Measurements from ENCODE around the gene NOL3. TPM values are rescaled to one million over a fixed set of nuclear protein-coding genes. Genes with fewer than 3 reads are reported as not detected.

Gene NOL3
- polyA plus RNA-seq, 1 of the 3 experiments (the other 2 are of a cell fraction): 34.1 TPM

- Histone ChIP-seq H3K9me2 (no peaks in the 10 kb centered on the region), H3K27ac (ENCODE audit: low read depth in 2 of 2, low read length in 1 of 2) (no peak overlapping the region), H3K9me3 (no peaks in the 10 kb centered on the region), H3K79me2 (ENCODE audit: insufficient read depth) (no peaks in the 10 kb centered on the region), H3K27me3 (ENCODE audit: insufficient read depth) (no peaks in the 10 kb centered on the region), H3K36me3 (replicated peaks in 1 of 2; ENCODE audit: control insufficient read depth in 1 of 2, insufficient read depth in 2 of 2, low read length in 1 of 2) (peaks cover 0 to 5% of the 10 kb centered on the region in 2 experiments), H2AFZ (ENCODE audit: low read depth) (no peak overlapping the region), H3K4me2 (no peak overlapping the region), H3K9ac (no peak overlapping the region), H3K4me1 (ENCODE audit: control insufficient read depth in 1 of 2, insufficient read depth in 2 of 2, low read depth in 1 of 2, low read length in 1 of 2) (peaks cover 0 to 10% of the 10 kb centered on the region in 2 experiments; a peak in 1 of 4 replicates), H3F3A (replicated peaks; ENCODE audit: insufficient read depth) (no peaks in the 10 kb centered on the region), H4K20me1 (ENCODE audit: insufficient read depth) (no peaks in the 10 kb centered on the region), H3K4me3 (ENCODE audit: low read depth in 2 of 2, low read length in 1 of 2) (no peak overlapping the region)
- ChIA-PET CTCF (interaction anchor here (0.7 to 1.6 kb wide), 2 partner anchors 48 to 60 kb away, joined by 3 to 5 read pairs; no protein-coding TSS in a partner anchor), POLR2A (interaction anchor here (0.8 kb wide), 1 partner anchor 22 kb away, joined by 3 read pairs; no protein-coding TSS in a partner anchor)
- TF ChIP-seq MEF2A (IDR thresholded peaks at IDR 0.05; ENCODE audit: borderline replicate concordance, low read depth): no peak
- TF ChIP-seq TEAD4 (IDR thresholded peaks at IDR 0.05; ENCODE audit: borderline replicate concordance, insufficient read depth): no peak
- TF ChIP-seq IRF3 (IDR thresholded peaks at IDR 0.05; ENCODE audit: low read depth, low read length): no peak
- no peak for TF ChIP-seq USF1 (IDR thresholded peaks at IDR 0.05; ENCODE audit: borderline replicate concordance, low read depth)
- no peak for TF ChIP-seq ZBTB33 (IDR thresholded peaks at IDR 0.05; ENCODE audit: borderline replicate concordance, low read depth)
- no peak for TF ChIP-seq MXI1 (IDR thresholded peaks at IDR 0.05; ENCODE audit: low read depth, low read length)
- no peak for TF ChIP-seq FOXJ3 (CRISPR knock-in tag; IDR thresholded peaks at IDR 0.05)
- no peak for TF ChIP-seq GABPA (IDR thresholded peaks at IDR 0.05; ENCODE audit: low read depth)
- TF ChIP-seq SIN3A (IDR thresholded peaks at IDR 0.05; ENCODE audit: borderline replicate concordance, low read depth, low read length): no peak
- no peak for TF ChIP-seq RFX5 (IDR thresholded peaks at IDR 0.05; ENCODE audit: low read length)
- TF ChIP-seq, protein P1, sequence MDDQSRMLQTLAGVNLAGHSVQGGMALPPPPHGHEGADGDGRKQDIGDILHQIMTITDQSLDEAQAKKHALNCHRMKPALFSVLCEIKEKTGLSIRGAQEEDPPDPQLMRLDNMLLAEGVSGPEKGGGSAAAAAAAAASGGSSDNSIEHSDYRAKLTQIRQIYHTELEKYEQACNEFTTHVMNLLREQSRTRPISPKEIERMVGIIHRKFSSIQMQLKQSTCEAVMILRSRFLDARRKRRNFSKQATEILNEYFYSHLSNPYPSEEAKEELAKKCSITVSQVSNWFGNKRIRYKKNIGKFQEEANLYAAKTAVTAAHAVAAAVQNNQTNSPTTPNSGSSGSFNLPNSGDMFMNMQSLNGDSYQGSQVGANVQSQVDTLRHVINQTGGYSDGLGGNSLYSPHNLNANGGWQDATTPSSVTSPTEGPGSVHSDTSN (IDR thresholded peaks at IDR 0.05): no peak
- TF ChIP-seq ELF1 (IDR thresholded peaks at IDR 0.05): no peak
- TF ChIP-seq, protein P2, sequence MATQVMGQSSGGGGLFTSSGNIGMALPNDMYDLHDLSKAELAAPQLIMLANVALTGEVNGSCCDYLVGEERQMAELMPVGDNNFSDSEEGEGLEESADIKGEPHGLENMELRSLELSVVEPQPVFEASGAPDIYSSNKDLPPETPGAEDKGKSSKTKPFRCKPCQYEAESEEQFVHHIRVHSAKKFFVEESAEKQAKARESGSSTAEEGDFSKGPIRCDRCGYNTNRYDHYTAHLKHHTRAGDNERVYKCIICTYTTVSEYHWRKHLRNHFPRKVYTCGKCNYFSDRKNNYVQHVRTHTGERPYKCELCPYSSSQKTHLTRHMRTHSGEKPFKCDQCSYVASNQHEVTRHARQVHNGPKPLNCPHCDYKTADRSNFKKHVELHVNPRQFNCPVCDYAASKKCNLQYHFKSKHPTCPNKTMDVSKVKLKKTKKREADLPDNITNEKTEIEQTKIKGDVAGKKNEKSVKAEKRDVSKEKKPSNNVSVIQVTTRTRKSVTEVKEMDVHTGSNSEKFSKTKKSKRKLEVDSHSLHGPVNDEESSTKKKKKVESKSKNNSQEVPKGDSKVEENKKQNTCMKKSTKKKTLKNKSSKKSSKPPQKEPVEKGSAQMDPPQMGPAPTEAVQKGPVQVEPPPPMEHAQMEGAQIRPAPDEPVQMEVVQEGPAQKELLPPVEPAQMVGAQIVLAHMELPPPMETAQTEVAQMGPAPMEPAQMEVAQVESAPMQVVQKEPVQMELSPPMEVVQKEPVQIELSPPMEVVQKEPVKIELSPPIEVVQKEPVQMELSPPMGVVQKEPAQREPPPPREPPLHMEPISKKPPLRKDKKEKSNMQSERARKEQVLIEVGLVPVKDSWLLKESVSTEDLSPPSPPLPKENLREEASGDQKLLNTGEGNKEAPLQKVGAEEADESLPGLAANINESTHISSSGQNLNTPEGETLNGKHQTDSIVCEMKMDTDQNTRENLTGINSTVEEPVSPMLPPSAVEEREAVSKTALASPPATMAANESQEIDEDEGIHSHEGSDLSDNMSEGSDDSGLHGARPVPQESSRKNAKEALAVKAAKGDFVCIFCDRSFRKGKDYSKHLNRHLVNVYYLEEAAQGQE (IDR thresholded peaks at IDR 0.05; ENCODE audit: low read depth, low read length): no peak
- no peak for TF ChIP-seq POLR2AphosphoS5 (IDR thresholded peaks at IDR 0.05; ENCODE audit: low read depth, low read length)
- TF ChIP-seq USF2 (IDR thresholded peaks at IDR 0.05; ENCODE audit: borderline replicate concordance, low read depth, low read length): no peak
- no peak for TF ChIP-seq FOXM1 (IDR thresholded peaks at IDR 0.05; ENCODE audit: low read depth)
- TF ChIP-seq NFIC (IDR thresholded peaks at IDR 0.05; ENCODE audit: borderline replicate concordance): no peak
- TF ChIP-seq FOSL2 (IDR thresholded peaks at IDR 0.05; ENCODE audit: borderline replicate concordance, low read depth): no peak
- no peak for TF ChIP-seq RAD21 (IDR thresholded peaks at IDR 0.05; ENCODE audit: low read length)
- TF ChIP-seq EP300 (IDR thresholded peaks at IDR 0.05; ENCODE audit: borderline replicate concordance in 1 of 2, low read depth in 1 of 2, low read length in 1 of 2): no peak
- no peak for DNase-seq
- WGBS (ENCODE audit: low lambda C conversion rate): 59% methylated on average over 5 of the region's 5 CpGs
Observed at GRCh38 chr16:67215706-67216105, 45.4 kb downstream of the NOL3 start.
